ENCODE measurements around the gene VPS37D.

The VPS37D gene

DNA sequence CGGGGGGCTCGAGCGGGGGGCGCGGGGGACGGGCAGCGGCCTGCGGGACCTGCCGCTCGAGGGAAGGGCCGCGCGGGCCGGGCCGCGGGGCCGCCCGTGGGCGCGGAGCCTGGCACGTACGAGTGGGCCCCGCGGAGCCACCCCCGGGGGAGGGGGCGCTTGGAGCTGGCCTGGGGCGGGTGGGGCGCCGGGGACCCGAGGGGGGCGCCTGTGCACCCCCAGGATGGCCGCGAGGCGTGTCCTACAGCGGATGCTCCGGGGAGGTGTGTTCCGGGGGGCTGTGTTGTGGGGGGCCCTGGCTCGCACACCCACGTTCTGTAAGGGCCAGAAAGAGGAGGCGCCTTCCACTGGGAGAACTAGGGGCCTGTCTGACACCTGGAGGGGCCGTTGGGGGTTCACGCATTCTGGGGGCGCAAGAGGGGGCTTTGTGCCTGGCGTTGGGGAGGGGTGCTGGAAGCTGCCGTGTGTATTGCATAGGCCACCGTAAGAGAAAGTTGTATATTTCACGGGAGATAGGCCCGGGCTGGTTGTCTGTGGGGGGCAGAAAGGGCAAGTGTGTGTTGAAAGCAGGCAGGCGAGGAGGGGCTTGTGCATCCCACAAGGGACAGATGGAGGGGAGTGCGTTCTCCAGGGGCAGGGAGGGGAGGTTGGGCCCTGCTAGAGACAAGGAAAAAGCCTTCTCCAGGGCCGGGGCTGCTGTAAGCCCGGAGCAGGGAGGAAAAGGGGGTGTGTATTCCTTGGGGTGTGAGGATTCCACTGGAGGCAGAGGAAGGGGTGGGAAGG, 663 bp downstream of the VPS37D start:
- Histone ChIP-seq H3K4me1 (ENCODE audit: control insufficient read depth, insufficient read depth, low read length) (no peaks in the 10 kb centered on the region; the same call in 1 of the 2 replicates), H3K4me3 (ENCODE audit: low read depth, low read length) (peak overlapping the region; percentile 58), H3K36me3 (ENCODE audit: control insufficient read depth in 2 of 2, insufficient read depth in 1 of 2, low read length in 2 of 2) (peaks cover 0 to 8% of the 10 kb centered on the region in 2 experiments; a peak in 1 of 3 replicates), H3K27ac (ENCODE audit: extremely low read depth, low read depth, low read length) (peak overlapping the region; percentile 58; the same call in 1 of the 2 replicates), H3K9me3 (ENCODE audit: control insufficient read depth, insufficient read depth, low read depth, low read length) (no peaks in the 10 kb centered on the region)
- ChIA-PET POLR2A (interaction anchor here (0.7 kb wide), 1 partner anchor 70 kb away, joined by 4 read pairs; the partner anchor contains the start of gene ABHD11), CTCF (interaction anchor here (0.5 to 3.3 kb wide), 16 partner anchors 9 to 64 kb away, joined by 3 to 29 read pairs (median 4); partner anchors contain the start of gene STX1A)
- peak; percentile 46; the same call in 1 of the 2 replicates for TF ChIP-seq ZBTB48 (tag by site-specific recombination; IDR thresholded peaks at IDR 0.05)
- TF ChIP-seq ZXDB (tag by site-specific recombination; IDR thresholded peaks at IDR 0.05): peak; percentile 36; the same call in 1 of the 2 replicates
- TF ChIP-seq GLIS2 (tag by site-specific recombination; IDR thresholded peaks at IDR 0.05): peak; percentile 84
- no peak for TF ChIP-seq FEZF1 (tag by site-specific recombination; IDR thresholded peaks at IDR 0.05)
- peak; percentile 76 for TF ChIP-seq ZBTB20 (tag by site-specific recombination; IDR thresholded peaks at IDR 0.05)
- TF ChIP-seq, protein P1, sequence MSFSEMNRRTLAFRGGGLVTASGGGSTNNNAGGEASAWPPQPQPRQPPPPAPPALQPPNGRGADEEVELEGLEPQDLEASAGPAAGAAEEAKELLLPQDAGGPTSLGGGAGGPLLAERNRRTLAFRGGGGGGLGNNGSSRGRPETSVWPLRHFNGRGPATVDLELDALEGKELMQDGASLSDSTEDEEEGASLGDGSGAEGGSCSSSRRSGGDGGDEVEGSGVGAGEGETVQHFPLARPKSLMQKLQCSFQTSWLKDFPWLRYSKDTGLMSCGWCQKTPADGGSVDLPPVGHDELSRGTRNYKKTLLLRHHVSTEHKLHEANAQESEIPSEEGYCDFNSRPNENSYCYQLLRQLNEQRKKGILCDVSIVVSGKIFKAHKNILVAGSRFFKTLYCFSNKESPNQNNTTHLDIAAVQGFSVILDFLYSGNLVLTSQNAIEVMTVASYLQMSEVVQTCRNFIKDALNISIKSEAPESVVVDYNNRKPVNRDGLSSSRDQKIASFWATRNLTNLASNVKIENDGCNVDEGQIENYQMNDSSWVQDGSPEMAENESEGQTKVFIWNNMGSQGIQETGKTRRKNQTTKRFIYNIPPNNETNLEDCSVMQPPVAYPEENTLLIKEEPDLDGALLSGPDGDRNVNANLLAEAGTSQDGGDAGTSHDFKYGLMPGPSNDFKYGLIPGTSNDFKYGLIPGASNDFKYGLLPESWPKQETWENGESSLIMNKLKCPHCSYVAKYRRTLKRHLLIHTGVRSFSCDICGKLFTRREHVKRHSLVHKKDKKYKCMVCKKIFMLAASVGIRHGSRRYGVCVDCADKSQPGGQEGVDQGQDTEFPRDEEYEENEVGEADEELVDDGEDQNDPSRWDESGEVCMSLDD (tag by site-specific recombination; IDR thresholded peaks at IDR 0.05): peak; percentile 75
- peak; percentile 89 for TF ChIP-seq GLIS1 (tag by site-specific recombination; IDR thresholded peaks at IDR 0.05)
- TF ChIP-seq, protein P2, sequence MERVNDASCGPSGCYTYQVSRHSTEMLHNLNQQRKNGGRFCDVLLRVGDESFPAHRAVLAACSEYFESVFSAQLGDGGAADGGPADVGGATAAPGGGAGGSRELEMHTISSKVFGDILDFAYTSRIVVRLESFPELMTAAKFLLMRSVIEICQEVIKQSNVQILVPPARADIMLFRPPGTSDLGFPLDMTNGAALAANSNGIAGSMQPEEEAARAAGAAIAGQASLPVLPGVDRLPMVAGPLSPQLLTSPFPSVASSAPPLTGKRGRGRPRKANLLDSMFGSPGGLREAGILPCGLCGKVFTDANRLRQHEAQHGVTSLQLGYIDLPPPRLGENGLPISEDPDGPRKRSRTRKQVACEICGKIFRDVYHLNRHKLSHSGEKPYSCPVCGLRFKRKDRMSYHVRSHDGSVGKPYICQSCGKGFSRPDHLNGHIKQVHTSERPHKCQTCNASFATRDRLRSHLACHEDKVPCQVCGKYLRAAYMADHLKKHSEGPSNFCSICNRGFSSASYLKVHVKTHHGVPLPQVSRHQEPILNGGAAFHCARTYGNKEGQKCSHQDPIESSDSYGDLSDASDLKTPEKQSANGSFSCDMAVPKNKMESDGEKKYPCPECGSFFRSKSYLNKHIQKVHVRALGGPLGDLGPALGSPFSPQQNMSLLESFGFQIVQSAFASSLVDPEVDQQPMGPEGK (tag by site-specific recombination; IDR thresholded peaks at IDR 0.05): peak; percentile 79
- peak; percentile 72 for TF ChIP-seq PRDM1 (tag by site-specific recombination; IDR thresholded peaks at IDR 0.05)
- peak; percentile 54 for TF ChIP-seq ZBTB8A (tag by site-specific recombination; IDR thresholded peaks at IDR 0.05)
- no peak for TF ChIP-seq ZNF341 (tag by site-specific recombination; IDR thresholded peaks at IDR 0.05; ENCODE audit: low read depth)
- TF ChIP-seq KLF9 (tag by site-specific recombination; IDR thresholded peaks at IDR 0.05; ENCODE audit: low read depth): peak; percentile 72
- TF ChIP-seq, protein P3, sequence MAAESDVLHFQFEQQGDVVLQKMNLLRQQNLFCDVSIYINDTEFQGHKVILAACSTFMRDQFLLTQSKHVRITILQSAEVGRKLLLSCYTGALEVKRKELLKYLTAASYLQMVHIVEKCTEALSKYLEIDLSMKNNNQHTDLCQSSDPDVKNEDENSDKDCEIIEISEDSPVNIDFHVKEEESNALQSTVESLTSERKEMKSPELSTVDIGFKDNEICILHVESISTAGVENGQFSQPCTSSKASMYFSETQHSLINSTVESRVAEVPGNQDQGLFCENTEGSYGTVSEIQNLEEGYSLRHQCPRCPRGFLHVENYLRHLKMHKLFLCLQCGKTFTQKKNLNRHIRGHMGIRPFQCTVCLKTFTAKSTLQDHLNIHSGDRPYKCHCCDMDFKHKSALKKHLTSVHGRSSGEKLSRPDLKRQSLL (tag by site-specific recombination; IDR thresholded peaks at IDR 0.05): 0 out of 2 replicates have a peak, but pooled peaks have one; percentile 24
- TF ChIP-seq ZEB2 (tag by site-specific recombination; IDR thresholded peaks at IDR 0.05): peak; percentile 25; the same call in 1 of the 2 replicates
- TF ChIP-seq ZBTB7A (tag by site-specific recombination; IDR thresholded peaks at IDR 0.05; ENCODE audit: low read depth): 0 out of 2 replicates have a peak, but pooled peaks have one; percentile 20
- TF ChIP-seq ZNF335 (tag by site-specific recombination; conservative IDR thresholded peaks at IDR 0.05): peak; percentile 84
- TF ChIP-seq ZNF658 (tag by site-specific recombination; IDR thresholded peaks at IDR 0.05): no peak
- no peak for TF ChIP-seq ZNF416 (tag by site-specific recombination; IDR thresholded peaks at IDR 0.05)
- no peak; the same call in 1 of the 2 replicates for TF ChIP-seq WT1 (tag by site-specific recombination; IDR thresholded peaks at IDR 0.05)
- TF ChIP-seq, protein P4, sequence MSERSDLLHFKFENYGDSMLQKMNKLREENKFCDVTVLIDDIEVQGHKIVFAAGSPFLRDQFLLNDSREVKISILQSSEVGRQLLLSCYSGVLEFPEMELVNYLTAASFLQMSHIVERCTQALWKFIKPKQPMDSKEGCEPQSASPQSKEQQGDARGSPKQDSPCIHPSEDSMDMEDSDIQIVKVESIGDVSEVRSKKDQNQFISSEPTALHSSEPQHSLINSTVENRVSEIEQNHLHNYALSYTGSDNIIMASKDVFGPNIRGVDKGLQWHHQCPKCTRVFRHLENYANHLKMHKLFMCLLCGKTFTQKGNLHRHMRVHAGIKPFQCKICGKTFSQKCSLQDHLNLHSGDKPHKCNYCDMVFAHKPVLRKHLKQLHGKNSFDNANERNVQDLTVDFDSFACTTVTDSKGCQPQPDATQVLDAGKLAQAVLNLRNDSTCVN (tag by site-specific recombination; optimal IDR thresholded peaks at IDR 0.05): peak; percentile 8
- peak; percentile 48 for TF ChIP-seq SP2 (tag by site-specific recombination; IDR thresholded peaks at IDR 0.05)
- TF ChIP-seq ZNF549 (tag by site-specific recombination; IDR thresholded peaks at IDR 0.05): no peak

Measured in HEK293 (cell line).